GM19351 (cell line): Measurements from ENCODE around the gene CA14.
"Not testable (repeated sequence)": the region's sequence is repeated elsewhere in the genome, so short reads cannot be mapped to it uniquely, and the experiment has no call there.

Experiments used
- ATAC-seq: cut with Tn5 transposase; IDR thresholded peaks from one replicate; pipeline ENCODE4 v1.9.1; 2021; ENCODE audit warnings: mild to moderate bottlenecking, moderate library complexity; ENCODE audit not compliant: unreplicated experiment

CA14 gene

GRCh38 chr1:150257624-150258585 lies at the start of gene CA14:
CA14 (plus strand) TSS chr1:150257774; CDS start chr1:150258129, 355 bp downstream.
- ATAC-seq, result no peak

GRCh38 chr1:150208460-150208859 lies 49.1 kb upstream of the CA14 start:
- ATAC-seq, result not testable (repeated sequence)

GRCh38 chr1:150210091-150210490 lies 47.5 kb upstream of the CA14 start:
- no peak for ATAC-seq

- no peak for ATAC-seq
Observed at GRCh38 chr1:150210706-150211105, 46.9 kb upstream of the CA14 start.

GRCh38 chr1:150212070-150212469 lies 45.5 kb upstream of the CA14 start:
- no peak for ATAC-seq

- peak; percentile 87 for ATAC-seq
Observed at GRCh38 chr1:150213170-150214098, 44.1 kb upstream of the CA14 start.

- not testable (repeated sequence) for ATAC-seq
Observed at GRCh38 chr1:150214099-150214756, 43.3 kb upstream of the CA14 start.

- not testable (repeated sequence) for ATAC-seq
Observed at GRCh38 chr1:150215855-150216254, 41.7 kb upstream of the CA14 start.

- ATAC-seq, result no peak
Observed at GRCh38 chr1:150221552-150221951, 36.0 kb upstream of the CA14 start.

GRCh38 chr1:150224983-150225382 lies 32.6 kb upstream of the CA14 start:
- no peak for ATAC-seq

GRCh38 chr1:150225546-150225945 lies 32.0 kb upstream of the CA14 start:
- ATAC-seq, result no peak

GRCh38 chr1:150226486-150226885 lies 31.1 kb upstream of the CA14 start:
- no peak for ATAC-seq

- ATAC-seq, result no peak
Observed at GRCh38 chr1:150227228-150227627, 30.3 kb upstream of the CA14 start.

- not testable (repeated sequence) for ATAC-seq
Observed at GRCh38 chr1:150228246-150228645, 29.3 kb upstream of the CA14 start.

- ATAC-seq, result not testable (repeated sequence)
Observed at GRCh38 chr1:150232921-150233320, 24.7 kb upstream of the CA14 start.

GRCh38 chr1:150233359-150234308 lies 23.9 kb upstream of the CA14 start:
- ATAC-seq, result no peak

GRCh38 chr1:150234309-150234565 lies 23.3 kb upstream of the CA14 start:
- ATAC-seq, result no peak

GRCh38 chr1:150234566-150235293 lies 22.8 kb upstream of the CA14 start:
- peak; percentile 42 for ATAC-seq

- no peak for ATAC-seq
Observed at GRCh38 chr1:150235294-150235851, 22.2 kb upstream of the CA14 start.
